ENCODE results near the gene KRT76. TPM values are rescaled to one million over a fixed set of nuclear protein-coding genes. Genes with fewer than 3 reads are reported as not detected.

Gene KRT76
- total RNA-seq (not detected), polyA plus RNA-seq (not detected)
- long read RNA-seq, donor 1, result 0 reads
- long read RNA-seq, donor 2, result 0 reads

- WGBS, 5 donors, result 81 to 87% (median 84%) methylated on average over 6 to 8 of the region's 8 CpGs
- DNase-seq, result no peak
- intact Hi-C loops (cut with DNase I; ENCODE audit: low total_unique reads), result no loop called here
- peaks cover 0 to 26% (median 0%) of the 10 kb centered on the region in 7 donors for H3K27me3 ChIP-seq (replicated peaks in 1 of 7)
- TF ChIP-seq POLR2A (IDR thresholded peaks at IDR 0.05) (no peak), CTCF (IDR thresholded peaks at IDR 0.05 in 8 of 11, conservative IDR thresholded peaks at IDR 0.05 in 3 of 11) (no peak), POLR2AphosphoS5 (IDR thresholded peaks at IDR 0.05) (no peak)
- H3K4me3 ChIP-seq, result no peak within 1 kb of the TSS
- no peaks in the 10 kb centered on the region for H3K9me3 ChIP-seq
- H3K4me1 ChIP-seq, result no peaks in the 10 kb centered on the region
- no peak within 1 kb of the TSS for H3K27ac ChIP-seq
- no peaks in the 10 kb centered on the region for H3K36me3 ChIP-seq
Measured at GRCh38 chr12:52776913-52777395, at the start of gene KRT76. TSS of gene KRT76 (minus strand) at chr12:52777345. CDS start at chr12:52777291, 54 bp downstream.

GRCh38 chr12:52825961-52826360 is 48.8 kb upstream of the KRT76 start:
- TF ChIP-seq POLR2A (IDR thresholded peaks at IDR 0.05) (no peak), POLR2AphosphoS5 (IDR thresholded peaks at IDR 0.05) (no peak), CTCF (IDR thresholded peaks at IDR 0.05 in 8 of 11, conservative IDR thresholded peaks at IDR 0.05 in 3 of 11) (no peak)
- H3K27me3 ChIP-seq (replicated peaks in 1 of 7), result peaks cover 0 to 11% (median 0%) of the 10 kb centered on the region in 7 donors
- H3K4me3 ChIP-seq, result no peak overlapping the region
- DNase-seq, result peak; percentile 6
- intact Hi-C loops (cut with DNase I; ENCODE audit: low total_unique reads), result no loop called here
- H3K9me3 ChIP-seq, result no peaks in the 10 kb centered on the region
- WGBS, 5 donors, result 64 to 90% (median 79%) methylated on average over 4 of the region's 4 CpGs
- peaks cover 0 to 8% (median 1%) of the 10 kb centered on the region in 6 donors for H3K4me1 ChIP-seq
- no peak overlapping the region for H3K27ac ChIP-seq
- H3K36me3 ChIP-seq, result no peaks in the 10 kb centered on the region

- peak; percentile 18 for DNase-seq
- intact Hi-C loops (cut with DNase I; ENCODE audit: low total_unique reads), result no loop called here
- H3K27me3 ChIP-seq (replicated peaks in 1 of 7), result peaks cover 0 to 11% (median 0%) of the 10 kb centered on the region in 7 donors
- no peaks in the 10 kb centered on the region for H3K9me3 ChIP-seq
- TF ChIP-seq POLR2A (IDR thresholded peaks at IDR 0.05) (no peak), POLR2AphosphoS5 (IDR thresholded peaks at IDR 0.05) (no peak), CTCF (IDR thresholded peaks at IDR 0.05 in 8 of 11, conservative IDR thresholded peaks at IDR 0.05 in 3 of 11) (no peak)
- H3K27ac ChIP-seq, result no peak overlapping the region
- H3K36me3 ChIP-seq, result no peaks in the 10 kb centered on the region
- no peak overlapping the region for H3K4me3 ChIP-seq
- WGBS, 5 donors, result 76 to 87% (median 82%) methylated on average over 5 of the region's 5 CpGs
- H3K4me1 ChIP-seq, result peaks cover 0 to 8% (median 1%) of the 10 kb centered on the region in 6 donors
Measured at GRCh38 chr12:52824741-52825410, 47.7 kb upstream of the KRT76 start.

GRCh38 chr12:52823761-52824450 is 46.8 kb upstream of the KRT76 start:
- 79 to 95% (median 89%) methylated on average over 14 to 15 of the region's 15 CpGs for WGBS, 5 donors
- TF ChIP-seq POLR2A (IDR thresholded peaks at IDR 0.05), result no peak
- no peak for TF ChIP-seq POLR2AphosphoS5 (IDR thresholded peaks at IDR 0.05)
- TF ChIP-seq CTCF (IDR thresholded peaks at IDR 0.05 in 8 of 11, conservative IDR thresholded peaks at IDR 0.05 in 3 of 11), result no peak
- Histone ChIP-seq H3K27me3 (replicated peaks in 1 of 7) (peaks cover 0 to 11% (median 0%) of the 10 kb centered on the region in 7 donors), H3K36me3 (no peaks in the 10 kb centered on the region), H3K4me3 (no peak overlapping the region), H3K27ac (no peak overlapping the region), H3K4me1 (peaks cover 0 to 11% (median 1%) of the 10 kb centered on the region in 6 donors), H3K9me3 (no peaks in the 10 kb centered on the region)
- peak; percentile 41 for DNase-seq
- intact Hi-C loops (cut with DNase I; ENCODE audit: low total_unique reads), result no loop called here

All from spleen (tissue), 13 donors.